ENCODE results near the gene TULP4.

Gene TULP4

GRCh38 chr6:158411998-158412397, 99.7 kb downstream of the TULP4 start:
- TF ChIP-seq CTCF (IDR thresholded peaks at IDR 0.05) (no peak), ZFX (IDR thresholded peaks at IDR 0.05; ENCODE audit: borderline replicate concordance) (no peak)
- H3K27ac ChIP-seq, result no peak overlapping the region

GRCh38 chr6:158413028-158413427, 100.8 kb downstream of the TULP4 start:
- H3K27ac ChIP-seq, result no peak overlapping the region
- no peak for TF ChIP-seq ZFX (IDR thresholded peaks at IDR 0.05; ENCODE audit: borderline replicate concordance)
- no peak for TF ChIP-seq CTCF (IDR thresholded peaks at IDR 0.05)

- H3K27ac ChIP-seq, result no peak overlapping the region
- no peak for TF ChIP-seq ZFX (IDR thresholded peaks at IDR 0.05; ENCODE audit: borderline replicate concordance)
- TF ChIP-seq CTCF (IDR thresholded peaks at IDR 0.05), result no peak
These were observed 101.7 kb downstream of the TULP4 start for GRCh38 chr6:158413814-158414565.

- H3K27ac ChIP-seq, result no peak overlapping the region
- no peak for TF ChIP-seq CTCF (IDR thresholded peaks at IDR 0.05)
- no peak for TF ChIP-seq ZFX (IDR thresholded peaks at IDR 0.05; ENCODE audit: borderline replicate concordance)
These were observed 102.6 kb downstream of the TULP4 start for GRCh38 chr6:158414851-158415262.

- no peak for TF ChIP-seq CTCF (IDR thresholded peaks at IDR 0.05)
- TF ChIP-seq ZFX (IDR thresholded peaks at IDR 0.05; ENCODE audit: borderline replicate concordance), result no peak
- H3K27ac ChIP-seq, result no peak overlapping the region
These were observed 103.4 kb downstream of the TULP4 start for GRCh38 chr6:158415666-158416065.

GRCh38 chr6:158416883-158417759, 104.9 kb downstream of the TULP4 start:
- TF ChIP-seq ZFX (IDR thresholded peaks at IDR 0.05; ENCODE audit: borderline replicate concordance) (no peak), CTCF (IDR thresholded peaks at IDR 0.05) (no peak)
- no peak overlapping the region for H3K27ac ChIP-seq

- H3K27ac ChIP-seq, result no peak overlapping the region
- TF ChIP-seq CTCF (IDR thresholded peaks at IDR 0.05), result no peak
These were observed 105.5 kb downstream of the TULP4 start for GRCh38 chr6:158417760-158418098.
